Measurements from ENCODE around the gene PARD3.

The PARD3 gene

DNA sequence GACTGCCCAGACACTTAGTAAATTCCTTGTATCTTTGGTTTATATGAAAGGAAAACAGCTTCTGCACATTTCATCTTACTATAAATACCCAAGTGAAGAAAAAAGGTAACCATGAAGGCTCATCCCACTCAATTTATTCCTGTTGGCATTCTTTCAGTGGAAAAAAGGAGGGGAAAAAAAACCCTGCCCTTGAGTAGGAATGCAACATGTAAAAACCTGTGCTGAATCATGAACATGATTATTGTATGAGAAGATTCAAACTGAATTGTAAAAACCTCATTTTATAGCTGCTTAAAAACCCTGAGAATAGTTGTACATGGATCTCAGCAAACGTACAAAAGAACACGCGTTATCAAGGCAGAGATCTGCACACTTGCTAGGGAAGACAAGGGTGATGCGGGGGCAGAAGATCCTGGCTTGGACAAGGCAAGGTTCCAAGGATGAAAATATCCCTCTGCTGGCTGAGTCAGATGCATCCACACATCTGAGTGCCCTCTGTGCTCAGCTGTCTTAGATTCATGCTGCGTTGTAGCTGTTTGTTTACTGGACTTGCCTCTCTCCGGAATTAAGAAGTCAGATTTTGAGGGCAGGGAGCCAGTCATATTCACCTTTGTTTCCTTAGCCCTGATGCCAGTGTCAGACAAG lies 658.2 kb downstream of the PARD3 start:
- peak; percentile 5 for DNase-seq (ENCODE audit: low spot score)

DNA sequence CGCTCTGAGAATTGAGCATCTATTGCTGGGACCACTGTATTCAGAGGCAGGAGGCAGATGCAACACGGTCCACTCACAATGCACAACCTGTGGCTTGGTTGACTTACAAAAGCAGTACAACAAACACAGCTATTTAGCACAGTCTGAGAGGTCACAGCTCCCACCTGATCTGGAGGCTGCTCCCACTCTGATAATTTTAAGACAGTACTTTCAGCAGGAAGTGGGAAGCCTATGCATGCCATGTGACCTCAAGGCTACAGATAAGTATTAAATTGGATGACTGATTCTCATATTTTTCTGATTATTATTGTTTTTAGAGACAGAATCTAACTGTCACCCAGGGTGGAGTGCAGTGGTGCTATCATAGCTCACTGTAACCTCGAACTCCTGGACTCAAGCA lies 659.3 kb downstream of the PARD3 start:
- DNase-seq (ENCODE audit: low spot score), result no peak

DNA sequence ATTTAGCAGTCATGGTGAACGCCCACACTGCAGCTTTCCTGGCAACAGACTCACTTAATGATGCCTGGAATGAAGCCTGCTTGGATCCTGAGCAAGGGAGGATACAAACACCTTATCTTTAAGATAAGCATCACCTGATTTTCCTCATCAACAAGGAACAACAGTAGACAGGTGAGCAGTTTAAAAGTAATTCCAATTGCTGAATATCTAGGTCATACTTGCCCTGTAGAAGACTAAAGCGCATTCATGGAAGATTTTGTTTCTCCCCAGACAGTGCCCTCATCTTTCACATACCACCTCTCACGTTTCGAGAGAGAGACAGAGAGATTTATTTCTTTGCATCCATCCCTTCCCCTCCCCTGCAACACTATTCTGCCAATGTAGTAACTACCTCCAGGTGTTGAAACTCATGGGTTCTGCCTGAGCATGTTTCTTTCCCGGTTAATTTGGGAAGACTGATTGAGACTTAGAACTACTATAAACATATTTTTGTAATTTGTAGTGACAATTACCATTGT lies 660.7 kb downstream of the PARD3 start:
- DNase-seq (ENCODE audit: low spot score), result no peak

DNA sequence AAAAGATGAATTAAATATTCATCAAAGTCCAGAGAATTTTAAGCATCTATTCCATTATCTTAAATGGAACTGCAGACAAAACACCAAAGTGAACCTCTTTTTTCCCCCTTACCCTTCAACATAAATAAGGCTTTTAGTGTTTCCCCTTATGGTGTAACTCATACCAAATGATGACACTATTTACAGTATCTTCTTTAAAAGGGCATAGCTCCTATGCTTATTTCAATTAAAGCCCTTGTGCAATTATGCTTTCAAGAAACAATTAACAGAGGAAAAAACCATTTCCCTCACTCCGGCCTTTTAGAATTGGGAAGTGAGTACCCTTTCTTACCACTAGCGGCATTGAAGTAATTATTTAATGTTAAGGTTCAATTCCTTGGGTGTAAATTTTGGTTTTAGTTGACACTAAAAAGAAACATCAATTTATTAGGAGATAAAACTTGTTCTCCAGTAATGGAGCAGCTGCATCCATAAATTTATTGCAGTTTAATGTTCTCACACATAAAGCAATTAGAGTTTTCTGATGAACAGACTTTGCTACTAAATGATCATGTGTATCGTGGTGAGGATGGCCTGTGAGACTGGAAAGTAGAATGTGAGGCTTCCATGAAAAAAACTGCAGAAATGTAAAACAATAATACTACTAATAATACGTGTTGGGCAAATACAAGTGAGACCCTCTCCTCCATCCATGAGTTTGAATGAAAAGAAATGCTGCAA lies 661.3 kb downstream of the PARD3 start:
- no peak for DNase-seq (ENCODE audit: low spot score)

DNA sequence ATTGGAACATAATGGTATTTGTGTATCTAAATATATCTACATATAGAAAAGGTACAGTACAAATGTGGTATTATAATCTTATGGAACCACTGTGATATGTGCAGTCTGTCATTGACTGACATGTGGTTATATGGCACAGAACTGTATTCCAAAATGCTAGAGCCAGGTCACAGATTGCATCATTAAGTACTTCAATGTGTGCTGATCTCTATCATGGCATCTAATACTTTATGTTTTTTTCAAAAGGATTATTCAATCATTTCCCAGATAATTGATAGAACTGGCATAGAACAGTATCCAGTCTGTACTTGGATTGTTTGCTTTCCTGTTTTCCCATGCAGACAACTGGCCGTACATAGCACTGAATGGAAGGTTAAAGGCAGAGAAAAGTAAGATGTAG lies 662.7 kb downstream of the PARD3 start:
- no peak for DNase-seq (ENCODE audit: low spot score)

DNA sequence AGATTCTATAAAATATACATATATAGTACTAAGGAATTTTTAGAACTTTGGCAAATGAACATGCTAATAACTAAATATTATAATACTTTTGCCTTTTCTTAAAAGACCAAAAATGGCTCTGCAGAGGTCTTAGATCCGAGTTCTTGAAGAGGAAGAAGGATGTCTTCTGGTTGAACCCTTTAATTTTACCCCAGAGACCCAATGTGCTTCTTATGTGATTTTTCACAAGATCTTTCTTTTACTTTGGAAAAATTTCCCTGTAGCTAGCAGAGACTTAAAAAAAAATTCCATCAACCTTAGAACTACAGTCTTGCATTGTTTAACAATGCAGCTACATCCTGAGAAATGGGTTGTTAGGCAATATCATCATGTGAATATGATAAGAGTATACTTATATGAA lies 663.2 kb downstream of the PARD3 start:
- DNase-seq (ENCODE audit: low spot score), result no peak

DNA sequence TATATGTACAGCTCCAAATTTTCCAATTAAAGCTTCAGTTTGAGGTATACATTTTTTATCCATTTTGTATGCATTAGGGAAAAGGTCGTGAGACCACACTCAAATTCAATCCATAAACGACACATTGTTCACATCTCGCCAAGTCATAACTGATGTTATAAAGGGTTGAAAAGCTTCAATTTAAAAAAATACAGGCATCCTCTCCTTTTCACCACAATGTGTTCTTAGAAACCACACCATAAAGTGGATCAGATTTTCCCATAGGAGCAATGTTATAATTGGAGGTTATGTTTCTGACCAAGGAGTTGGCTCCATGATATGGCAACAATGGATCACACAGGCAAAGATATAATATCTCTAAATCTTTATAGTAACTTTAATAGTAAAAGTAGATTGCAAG lies 663.6 kb downstream of the PARD3 start:
- no peak for DNase-seq (ENCODE audit: low spot score)

DNA sequence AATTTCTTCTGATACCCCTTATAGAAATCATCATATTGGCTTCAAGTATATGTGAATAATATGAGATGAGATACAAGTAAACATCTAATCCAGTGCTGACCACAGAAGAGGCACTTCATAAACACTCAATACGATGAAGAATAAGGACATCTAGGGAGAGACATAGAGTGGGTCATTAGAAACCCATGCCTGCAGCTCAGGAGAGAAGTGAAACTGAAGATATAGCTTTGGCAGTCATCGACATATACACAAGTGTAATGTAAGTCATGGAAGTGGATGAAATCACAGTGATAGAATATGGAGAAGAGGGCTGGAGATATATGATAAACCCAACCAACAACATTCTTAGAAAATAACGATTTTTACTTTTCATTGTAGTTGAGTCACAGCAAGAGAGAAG lies 665.0 kb downstream of the PARD3 start:
- DNase-seq (ENCODE audit: low spot score), result no peak

DNA sequence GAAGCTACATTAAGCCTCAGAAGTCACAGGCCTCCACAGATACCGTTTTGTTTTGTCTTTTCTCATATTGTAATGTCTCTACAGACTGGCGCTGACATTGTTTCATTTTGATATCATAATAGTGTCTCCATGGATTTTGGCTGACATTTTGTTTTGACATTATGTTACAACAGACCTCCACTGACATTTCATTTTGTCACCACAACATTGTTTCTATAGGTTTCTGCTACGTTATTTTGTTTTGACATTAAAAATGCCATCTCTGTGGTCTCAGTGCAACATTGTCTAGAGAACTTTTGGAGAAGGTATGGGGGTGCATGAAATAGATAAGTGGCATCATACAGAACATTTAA lies 666.8 kb downstream of the PARD3 start:
- DNase-seq (ENCODE audit: low spot score), result no peak

DNA sequence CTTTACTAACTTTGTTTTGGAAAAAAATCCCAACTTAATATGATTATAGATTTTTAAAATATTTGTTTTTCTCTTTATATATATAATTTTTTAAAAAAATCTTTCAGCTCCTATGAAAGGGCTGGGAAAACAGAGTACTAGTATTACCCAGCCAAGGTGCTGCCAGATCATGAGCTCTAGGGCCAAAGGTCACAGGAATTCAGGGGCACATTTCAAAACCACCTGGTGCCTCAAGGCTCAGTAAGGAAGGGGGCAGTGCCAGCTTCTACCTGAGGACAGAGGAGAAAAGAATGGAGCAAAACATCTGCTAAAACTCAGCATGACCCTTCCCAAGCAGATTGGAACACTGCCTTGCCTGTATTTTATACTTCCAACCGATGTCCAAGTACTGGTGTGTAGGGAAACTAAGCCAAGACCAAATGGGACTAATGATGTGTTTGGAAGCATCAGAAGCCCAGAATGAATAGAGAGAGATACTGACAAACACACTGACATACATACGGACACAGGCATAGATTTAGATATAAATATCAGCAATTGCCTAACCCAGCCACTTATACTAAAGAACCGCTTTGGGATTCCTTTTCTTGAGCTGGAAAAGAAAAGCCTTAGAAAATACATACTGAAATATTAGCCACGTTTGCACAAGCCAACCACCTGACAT lies 667.3 kb downstream of the PARD3 start:
- no peak for DNase-seq (ENCODE audit: low spot score)

DNA sequence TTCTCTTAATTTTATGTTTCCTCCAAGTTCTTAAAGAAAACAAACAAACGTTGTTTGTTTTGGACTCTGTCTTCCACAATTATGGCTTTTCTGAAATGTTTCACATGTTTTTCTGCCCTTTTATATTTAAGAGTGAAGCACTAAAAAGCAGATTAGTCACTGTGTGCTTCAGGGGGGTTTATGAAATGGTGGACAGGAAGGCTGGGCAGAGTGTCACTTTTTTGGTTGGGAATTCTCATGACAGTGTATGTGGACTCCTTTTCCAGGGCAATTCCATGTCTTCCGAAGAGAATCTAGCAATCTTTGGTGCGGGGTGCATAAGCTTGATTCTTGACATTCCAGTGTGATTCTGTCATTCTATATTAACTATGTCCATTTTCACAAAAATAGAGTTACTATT lies 669.4 kb downstream of the PARD3 start:
- no peak for DNase-seq (ENCODE audit: low spot score)

DNA sequence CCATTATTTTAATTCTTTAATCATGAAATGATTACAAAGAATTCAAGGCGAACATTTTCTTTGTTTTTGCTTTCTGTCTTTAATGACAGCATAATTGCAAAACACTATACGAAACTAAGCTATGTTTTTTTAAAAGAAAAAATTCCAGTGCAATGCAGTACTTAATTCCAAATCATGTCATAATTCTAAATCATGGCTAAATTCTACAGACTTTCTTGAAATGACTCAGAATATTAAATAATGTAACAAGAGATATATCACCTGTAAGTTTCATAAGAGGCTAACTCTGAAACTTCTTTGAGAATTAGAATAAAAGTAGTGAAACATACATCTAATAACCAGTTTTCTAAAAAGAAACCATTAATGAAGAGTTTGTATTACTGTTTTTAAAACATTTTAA lies 671.6 kb downstream of the PARD3 start:
- no peak for DNase-seq (ENCODE audit: low spot score)

DNA sequence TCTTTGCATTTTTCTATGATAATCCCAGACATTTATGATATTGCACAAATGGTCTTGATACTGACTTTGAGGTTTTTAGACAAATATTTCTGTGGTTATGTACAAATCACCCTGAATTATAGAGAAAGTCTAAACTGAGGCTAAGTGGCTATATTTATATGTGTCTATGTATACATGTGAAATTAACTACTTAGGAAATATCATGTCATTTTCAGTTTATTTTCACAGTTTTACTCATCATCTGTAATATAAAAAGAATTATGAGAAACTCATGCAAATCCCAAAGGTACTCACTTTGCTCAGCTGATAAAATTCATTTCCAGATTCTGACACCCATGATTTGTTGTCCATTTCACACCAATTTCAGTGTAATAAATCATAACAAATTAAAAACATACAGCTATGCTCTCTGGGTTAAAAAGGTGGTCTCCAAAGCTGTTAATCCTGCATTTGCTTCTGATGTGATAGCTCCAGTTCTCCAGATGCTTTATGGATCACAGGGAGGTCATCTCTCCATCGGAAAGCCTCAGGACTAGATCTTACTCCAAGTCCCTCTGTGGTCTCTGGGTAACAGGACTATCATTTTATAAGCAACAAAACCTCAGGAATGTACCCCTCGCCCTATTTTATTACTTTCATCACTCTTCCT lies 673.9 kb downstream of the PARD3 start:
- DNase-seq (ENCODE audit: low spot score), result no peak

DNA sequence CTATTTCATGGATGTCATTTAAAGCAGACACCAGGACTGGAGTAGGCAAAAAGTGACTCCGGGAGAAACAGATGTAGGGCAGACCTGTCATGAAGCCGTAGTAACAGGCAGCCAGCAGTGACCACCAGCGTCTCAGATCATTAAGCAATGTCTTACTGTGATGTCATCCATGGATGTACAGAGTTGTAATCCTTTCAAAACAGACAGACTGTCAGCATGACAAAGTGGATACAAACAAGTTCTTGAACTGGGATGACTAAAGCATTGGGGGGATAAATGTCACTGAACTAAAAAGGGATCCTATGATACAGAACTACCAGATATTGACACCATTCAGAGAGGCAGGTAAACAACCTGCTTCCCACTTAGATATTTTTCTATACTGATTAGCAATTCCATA lies 675.5 kb downstream of the PARD3 start:
- no peak for DNase-seq (ENCODE audit: low spot score)

DNA sequence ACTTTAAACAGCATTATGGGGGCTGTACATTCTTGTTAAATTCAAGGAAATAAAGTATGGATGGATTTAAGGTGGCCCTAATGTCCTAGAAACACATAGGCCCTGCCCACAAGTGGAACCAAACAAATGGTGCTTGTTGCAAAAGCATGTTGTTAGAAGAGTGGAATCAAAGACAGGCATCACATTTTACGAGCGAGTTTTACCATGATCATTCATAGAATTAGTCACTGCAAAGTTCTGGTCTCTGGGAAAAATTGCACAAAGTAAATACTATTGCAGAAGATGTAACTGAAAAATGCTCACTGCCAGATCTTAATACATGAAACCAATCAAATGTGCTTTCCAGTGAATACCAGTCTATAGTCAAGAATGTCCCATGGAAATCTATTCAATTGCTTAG lies 677.1 kb downstream of the PARD3 start:
- DNase-seq (ENCODE audit: low spot score), result no peak

DNA sequence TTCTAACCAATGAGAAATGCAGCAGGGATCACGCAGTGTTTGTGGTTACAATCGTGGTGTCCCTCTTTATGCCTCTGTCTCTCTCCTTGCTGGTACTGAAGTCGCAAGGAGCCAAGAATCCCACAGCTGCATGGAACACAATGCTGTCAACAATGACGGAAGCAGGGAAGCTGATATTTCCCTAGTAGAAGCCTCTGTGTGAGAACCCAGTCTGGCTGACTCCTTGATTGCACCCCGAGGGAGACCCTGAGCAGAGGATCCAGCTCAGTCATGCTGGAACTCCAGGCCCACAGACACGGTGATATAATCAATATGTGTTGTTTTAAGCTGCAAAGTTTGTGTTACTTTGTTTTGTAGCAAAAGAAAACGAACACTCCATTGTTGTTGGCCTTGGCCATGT lies 677.9 kb downstream of the PARD3 start:
- no peak for DNase-seq (ENCODE audit: low spot score)

DNA sequence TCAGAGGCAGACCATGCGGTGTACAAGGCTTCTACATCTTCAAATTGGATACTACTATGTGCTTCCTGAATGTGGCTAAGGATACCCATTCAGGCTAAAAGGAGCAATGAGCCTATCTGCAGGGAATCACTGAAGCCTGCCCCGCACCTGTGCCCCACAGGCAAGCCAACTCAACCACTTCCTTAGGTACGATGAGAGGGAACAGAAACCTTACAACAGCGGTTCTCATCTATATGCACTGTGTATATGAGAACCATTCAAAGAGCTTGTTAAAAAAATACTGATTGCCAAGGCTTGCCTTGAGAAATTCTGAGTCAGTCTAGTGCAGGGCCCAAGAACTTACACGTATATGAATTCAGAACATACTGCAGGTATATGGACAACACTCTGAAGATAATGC lies 679.6 kb downstream of the PARD3 start:
- no peak for DNase-seq (ENCODE audit: low spot score)

DNA sequence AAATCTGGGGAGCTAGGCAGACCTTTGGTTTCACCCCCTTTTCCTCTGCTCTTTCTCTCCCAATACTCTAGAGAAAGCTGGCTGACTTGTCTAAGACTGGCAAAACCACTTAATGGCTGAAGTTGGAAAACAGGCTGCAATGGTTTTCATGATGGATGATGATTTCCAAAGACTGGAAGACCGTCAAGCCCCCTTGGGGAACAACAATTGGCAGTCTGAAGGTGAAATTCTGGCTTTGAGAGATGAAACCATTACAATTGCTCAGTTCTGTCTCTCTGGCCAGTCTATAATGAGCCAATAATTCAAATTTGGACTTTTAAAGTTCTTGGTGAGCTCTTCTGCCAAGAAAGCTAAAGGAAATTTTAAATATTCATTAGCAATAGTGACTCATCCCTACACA lies 680.5 kb downstream of the PARD3 start:
- DNase-seq (ENCODE audit: low spot score), result no peak

DNA sequence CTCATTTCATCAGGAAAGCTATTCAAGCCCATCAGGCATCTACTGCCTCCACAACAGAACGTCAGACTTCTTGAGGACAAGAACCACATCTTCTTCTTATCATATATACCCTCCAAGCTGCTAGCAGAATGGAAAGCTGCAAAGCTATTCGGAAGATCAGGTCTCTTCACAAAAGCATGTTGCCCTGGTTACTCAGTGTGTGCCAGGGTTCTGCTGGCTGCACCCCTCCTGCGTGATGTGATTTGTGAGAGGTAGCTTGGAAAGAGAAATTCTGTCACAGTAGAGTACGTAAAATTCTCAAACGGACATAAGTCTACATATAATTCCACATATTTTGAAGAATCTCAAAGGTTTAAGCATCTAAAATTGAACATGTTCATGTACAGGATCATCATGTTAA lies 681.7 kb downstream of the PARD3 start:
- DNase-seq (ENCODE audit: low spot score), result no peak

DNA sequence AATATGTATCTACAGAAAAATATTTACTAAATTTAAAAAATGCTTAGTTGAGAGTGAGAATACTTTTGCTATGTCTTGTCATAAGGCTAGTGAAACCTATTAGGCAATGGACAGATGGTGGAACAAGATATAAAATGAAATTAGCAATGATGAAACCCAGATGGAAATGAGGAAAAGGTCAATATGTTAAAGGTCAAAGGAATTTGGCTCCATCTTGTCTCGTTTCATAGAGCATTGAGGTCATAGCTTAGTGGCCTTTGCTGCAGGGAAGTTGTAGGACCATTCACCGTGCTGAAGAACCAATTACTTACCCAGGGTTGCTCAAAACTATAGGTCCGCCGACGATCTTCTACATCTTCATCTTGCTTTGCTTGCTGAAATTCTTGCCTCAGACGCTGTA lies 683.9 kb downstream of the PARD3 start:
- DNase-seq (ENCODE audit: low spot score), result no peak

DNA sequence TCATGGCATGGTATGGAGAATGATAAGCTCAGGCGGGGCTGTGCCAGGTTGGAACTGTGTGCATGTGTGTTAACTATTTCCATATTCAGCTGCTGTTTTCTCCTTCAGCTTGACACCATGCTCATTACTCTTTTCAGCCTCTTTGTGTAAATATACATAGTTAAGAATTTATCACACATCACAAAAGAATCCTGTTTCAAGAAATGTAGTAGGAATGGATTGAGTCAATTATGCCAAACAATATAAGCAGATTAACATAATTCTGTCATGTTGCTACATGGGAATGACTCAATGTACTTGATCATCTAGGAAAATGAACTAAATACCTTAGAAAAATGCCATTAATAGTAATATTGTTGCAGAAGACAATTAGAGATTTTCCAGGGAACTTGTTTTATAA lies 687.4 kb downstream of the PARD3 start:
- DNase-seq (ENCODE audit: low spot score), result no peak

DNA sequence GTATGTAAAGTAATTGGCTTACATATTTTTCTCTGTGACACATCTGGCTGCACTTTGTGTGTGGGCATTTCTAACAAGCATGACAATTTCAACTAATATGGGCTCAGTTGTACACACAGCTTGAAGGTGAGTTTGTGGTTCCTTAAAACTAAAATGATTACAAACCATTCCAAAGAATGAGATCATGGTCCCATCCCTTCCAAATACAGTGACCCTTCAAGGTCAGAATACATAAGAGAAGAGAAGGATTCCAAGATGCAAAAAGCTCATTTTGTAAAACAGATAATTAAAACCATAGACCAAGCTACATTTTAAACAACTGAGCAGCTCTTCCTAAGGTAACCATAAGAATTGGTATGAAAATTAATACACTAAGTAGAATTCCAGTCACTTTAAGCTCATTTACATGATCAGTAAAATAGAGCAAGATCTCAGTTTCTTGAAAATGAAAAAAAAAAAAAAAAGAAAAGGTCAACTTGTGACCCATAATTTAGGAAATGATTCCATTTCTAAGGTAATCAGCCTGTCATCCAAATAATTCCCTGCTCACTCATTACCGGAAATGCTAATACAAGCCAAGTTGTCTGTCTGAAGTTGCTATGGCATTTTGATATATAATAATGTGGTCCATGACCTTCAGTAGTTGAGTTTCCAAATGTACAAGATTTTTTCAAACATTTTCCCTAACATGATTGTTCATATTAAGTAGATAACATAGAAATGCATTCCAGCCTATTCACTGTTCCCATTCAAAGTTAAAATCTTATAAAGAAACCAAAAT lies 688.5 kb downstream of the PARD3 start:
- DNase-seq (ENCODE audit: low spot score), result no peak

Data from pons (tissue), 1 donor.